Frontal cortex (tissue), 4 donors: ENCODE results near the gene TMEFF2. TPM values are rescaled to one million over a fixed set of nuclear protein-coding genes. Genes with fewer than 3 reads are reported as not detected.

ENCODE experiments used
- DNase-seq, 2 donors: peaks; one replicate each; pipeline ENCODE4 v3.0.0; 2012; ENCODE audit warnings: low spot score in 2 of 2
- FAIRE-seq: peaks from 2 replicates; lab custom pipeline; 2012; peaks lifted over from hg19 to GRCh38; lab: Jason Lieb, UNC
- total RNA-seq: library from RNA; depleted of rRNA; stranded (reverse); fragments of >200 nt; gene quantifications from one replicate; pipeline ENCODE4 v1.2.3, GENCODE V29; 2014
- donor health status: control.
- donor health status: control.
- donor health status: control.

TMEFF2 gene
- total RNA-seq, 1 donor from 2014 or later, result 37.5 TPM

GRCh38 chr2:191920502-191920901 is 274.2 kb downstream of the TMEFF2 start:
- DNase-seq, result no peak
- FAIRE-seq, result no peak

DNA sequence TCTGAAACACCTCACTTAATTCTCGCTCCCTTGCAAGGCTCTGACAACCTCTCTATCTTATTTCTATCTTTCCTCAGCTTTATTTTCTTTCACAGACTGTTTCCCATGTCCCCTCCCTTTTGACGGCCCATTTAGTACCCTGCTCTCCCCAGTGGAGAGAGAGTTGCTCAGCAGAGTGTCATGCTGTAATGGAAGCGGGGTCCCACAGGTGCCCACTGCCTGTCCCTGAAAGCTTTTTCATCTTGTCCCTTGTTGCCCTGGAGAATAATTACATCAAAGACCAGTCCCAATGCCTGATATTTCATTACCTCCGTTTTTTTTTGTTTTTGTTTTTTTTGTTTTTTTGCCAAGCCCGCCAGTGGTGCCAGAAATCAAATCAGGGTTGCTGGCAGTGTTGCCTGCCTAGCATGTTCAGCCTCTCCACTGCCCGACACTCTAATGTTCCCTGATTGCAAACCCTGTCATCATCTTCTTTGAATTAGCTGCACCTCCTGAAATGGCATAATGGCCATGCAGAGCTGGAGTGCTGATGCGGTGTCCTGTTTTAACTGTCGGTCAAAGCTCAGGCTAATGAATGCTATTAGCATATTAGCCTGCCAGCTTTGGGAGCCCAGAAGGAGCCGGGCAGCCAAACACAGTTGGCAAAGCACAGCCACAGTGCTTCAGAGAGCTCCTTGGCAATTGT is 276.6 kb downstream of the TMEFF2 start:
- peak in 1 of 2 donors; percentile 16 for DNase-seq
- no peak for FAIRE-seq

DNA sequence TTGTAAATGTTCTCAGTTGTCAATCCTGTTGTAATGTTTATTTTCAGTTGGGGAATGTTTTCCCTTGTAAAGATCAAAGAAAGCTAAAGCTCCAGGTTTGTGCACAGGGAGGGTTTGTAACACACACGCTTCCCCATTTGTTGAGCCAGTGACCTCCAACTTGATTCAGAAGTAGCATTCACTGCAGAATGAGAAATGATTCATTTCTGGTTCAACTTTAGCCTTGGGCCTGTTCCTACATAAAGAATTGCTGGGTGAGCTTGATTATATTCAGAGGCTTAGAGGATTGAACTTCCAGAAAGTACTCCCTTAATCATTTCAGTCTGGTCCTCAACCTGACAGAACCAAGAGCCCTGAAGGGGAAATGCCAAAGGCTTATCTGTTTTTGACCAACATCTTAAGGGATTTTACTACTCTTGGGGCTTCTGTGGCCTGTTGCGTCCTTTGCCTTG is 277.3 kb downstream of the TMEFF2 start:
- FAIRE-seq (no peak), DNase-seq (no peak)

DNA sequence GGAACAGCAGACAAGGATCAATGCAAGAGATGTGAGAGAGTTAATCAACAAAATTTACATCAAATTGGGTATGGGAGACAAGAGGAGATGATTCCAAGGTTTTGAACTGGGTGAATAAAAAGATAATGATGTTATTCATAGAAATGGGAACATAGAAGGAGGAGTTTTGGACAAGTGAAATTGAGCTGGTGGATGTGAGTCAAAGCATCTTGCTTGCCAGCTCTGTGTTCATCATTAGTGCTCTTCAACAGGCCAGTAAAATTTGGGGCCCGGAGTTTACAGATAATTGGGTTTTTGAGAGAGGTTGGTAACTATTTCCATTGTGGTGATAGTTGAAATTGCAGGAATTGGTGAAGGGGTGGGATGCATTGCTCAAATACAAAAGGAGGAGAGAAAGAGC is 277.9 kb downstream of the TMEFF2 start:
- FAIRE-seq (no peak), DNase-seq (no peak)

DNA sequence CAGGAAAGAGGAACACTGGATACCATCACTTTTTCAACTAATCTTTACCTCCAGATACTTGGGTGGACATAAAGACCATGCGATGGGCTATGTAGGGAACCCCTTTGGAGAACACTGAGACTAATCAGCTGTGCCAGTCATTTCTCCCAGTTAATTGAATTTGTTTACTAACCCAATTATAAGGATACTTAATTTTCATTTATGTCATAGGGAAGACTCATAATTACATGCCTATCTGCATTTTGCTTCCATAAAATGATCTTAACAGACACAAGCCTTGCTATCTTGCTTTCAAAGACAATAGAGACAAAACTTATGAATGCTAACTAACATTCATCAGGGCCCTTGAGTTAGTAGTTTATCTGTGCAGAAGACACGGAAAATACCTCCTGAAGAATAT is 279.0 kb downstream of the TMEFF2 start:
- DNase-seq (no peak), FAIRE-seq (no peak)

GRCh38 chr2:191913796-191914195 is 280.9 kb downstream of the TMEFF2 start:
- DNase-seq (no peak), FAIRE-seq (no peak)

- no peak for FAIRE-seq
- no peak for DNase-seq
These were observed 282.0 kb downstream of the TMEFF2 start for GRCh38 chr2:191912764-191913163.

- FAIRE-seq (no peak), DNase-seq (no peak)
These were observed 284.2 kb downstream of the TMEFF2 start for GRCh38 chr2:191910518-191910917.

DNA sequence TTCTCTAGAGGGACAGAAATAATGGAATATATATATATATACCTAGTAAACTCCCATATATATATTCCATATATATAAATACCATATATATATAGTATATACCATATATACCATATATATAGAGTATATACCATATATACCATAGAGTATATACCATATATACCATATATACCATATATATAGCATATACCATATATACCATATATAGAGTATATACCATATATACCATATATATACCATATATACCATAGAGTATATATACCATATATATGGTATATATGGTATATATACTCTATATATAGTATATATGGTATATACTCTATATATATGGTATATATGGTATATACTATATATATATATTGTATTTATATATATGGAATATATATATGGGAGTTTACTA is 285.9 kb downstream of the TMEFF2 start:
- no peak for DNase-seq
- FAIRE-seq, result peak; percentile 90

DNA sequence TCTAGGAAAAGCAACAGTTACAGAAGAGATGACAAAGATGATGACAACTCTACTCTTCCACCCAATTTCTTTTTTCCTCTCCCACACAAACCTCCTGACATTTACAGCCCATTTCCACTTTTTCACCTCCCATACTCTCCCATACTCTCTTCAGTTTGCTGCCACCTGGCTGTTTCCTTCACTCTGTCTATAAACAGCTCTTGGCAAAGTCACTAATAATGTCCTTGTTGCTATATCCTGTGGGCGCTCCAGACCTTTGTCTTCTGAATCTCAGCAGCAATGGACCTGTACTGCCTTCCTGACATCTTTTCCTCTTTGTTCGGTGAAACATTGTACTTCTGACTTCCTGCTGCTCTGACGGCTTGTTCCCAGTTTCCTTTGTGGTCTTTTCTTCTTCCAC is 287.2 kb downstream of the TMEFF2 start:
- FAIRE-seq, result no peak
- no peak for DNase-seq

GRCh38 chr2:191907091-191907490 is 287.6 kb downstream of the TMEFF2 start:
- FAIRE-seq (no peak), DNase-seq (no peak)

GRCh38 chr2:191905336-191905735 is 289.4 kb downstream of the TMEFF2 start:
- DNase-seq (no peak), FAIRE-seq (no peak)

DNA sequence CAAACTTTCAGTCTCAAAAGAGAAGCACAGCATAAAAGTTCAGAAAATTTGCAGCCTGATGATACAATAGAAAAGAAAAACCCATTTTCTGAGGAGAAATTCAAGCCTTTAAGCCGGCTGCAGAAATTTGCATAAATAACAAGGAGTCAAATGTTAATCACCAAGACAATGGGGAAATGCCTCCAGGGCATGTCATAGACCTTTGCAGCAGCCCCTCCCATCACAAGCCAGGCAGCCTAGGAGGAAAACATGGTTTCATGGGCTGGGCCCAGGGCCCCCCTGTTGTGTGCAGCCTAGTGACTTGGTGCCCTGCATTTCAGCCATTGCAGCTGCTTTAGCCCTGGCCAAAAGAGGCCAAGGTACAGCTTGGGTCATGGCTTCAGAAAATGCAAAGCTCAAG is 293.7 kb downstream of the TMEFF2 start:
- no peak for FAIRE-seq

DNA sequence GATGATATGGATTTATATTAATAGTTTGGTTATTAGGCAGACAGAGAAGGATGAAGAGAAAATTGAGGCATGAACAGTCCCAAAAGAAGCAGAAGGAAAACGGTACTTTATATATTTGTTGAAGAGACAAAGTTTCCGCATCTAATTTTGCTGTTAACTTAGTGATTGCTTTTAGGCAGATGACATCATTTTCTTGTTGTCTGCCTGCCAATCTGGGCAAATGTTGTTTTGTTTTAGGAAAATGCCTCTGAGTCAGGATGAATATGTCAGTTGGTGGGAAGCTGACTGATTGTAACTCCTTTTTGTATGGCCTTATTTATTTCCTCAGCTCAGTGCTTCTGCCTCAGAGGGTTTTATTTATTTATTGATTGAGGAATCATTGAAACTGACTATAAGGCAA is 295.3 kb downstream of the TMEFF2 start:
- DNase-seq (no peak), FAIRE-seq (no peak)

More for the DNA sequence above, 293.7 kb downstream of the TMEFF2 start:
- DNase-seq, result no peak
